GM19324 (cell line): Measurements from ENCODE around the gene HTR1D.

Experiments used
- ATAC-seq: cut with Tn5 transposase; IDR thresholded peaks from one replicate; pipeline ENCODE4 v1.9.1; 2021; ENCODE audit warnings: mild to moderate bottlenecking, moderate library complexity; ENCODE audit not compliant: unreplicated experiment, low FRiP score

Gene HTR1D

DNA sequence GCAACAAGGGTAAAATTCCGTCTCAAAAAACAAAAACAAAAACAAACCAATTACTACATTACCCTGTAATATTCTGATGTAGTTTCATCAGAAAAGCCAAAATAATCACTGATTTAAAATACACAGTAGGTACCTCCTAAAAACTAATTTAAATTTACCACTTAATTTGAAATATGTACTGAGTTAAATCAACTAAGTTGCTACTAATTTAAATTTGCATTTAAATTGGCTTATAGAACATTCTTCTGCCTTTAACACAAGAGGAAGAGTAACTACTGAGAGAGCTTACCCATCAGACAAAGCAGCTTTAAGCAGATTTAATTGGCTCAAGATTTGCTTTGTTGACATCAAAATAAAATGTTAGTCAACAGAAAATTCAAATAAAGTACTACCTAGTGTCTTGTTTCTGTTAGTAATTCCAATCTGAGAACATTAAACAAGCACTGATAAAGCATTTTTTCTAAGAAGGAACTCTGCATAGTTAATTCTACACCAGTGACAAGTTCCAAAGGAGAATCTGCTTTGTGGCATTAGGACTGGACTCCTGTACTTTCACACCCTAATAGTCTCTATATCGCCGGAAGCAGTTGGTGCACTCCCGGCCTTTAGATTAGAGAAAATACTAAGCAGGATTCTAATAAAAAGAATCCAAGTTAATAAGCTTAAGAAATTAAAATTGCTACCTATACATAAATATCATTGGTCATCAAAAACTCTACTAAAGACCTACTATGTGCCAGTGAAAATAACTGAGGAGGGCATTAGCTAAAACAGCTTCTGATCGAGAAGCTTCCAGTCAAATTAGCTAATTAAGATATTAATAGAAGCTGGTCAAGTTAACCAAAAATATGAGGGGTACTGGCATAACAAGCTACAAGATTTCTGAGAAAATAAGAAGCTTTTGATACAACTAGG, 57.1 kb downstream of the HTR1D start:
- ATAC-seq = no peak

- no peak for ATAC-seq
Observed at GRCh38 chr1:23156940-23157339, 60.4 kb downstream of the HTR1D start.

- ATAC-seq = no peak
Observed at GRCh38 chr1:23152966-23153684, 64.2 kb downstream of the HTR1D start.

DNA sequence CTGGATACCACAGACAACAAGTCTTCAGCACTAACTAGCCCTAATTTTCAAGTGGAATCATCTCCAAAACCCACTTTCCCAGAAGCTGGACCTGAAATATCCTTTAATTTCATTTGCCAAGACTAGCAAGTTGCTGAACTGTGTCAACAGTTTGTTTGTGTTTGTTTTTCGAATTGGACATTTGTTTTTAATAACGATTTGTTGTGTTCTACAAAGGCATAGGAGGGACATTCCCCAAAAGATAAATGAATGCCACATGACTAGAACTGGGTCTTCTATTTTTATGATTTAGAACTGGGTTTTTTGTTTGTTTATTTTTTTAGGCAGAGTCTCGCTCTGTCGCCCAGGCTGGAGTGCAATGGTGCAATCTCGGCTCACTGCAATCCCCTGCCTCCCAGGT, 66.6 kb downstream of the HTR1D start:
- no peak for ATAC-seq

- ATAC-seq = no peak
Observed at GRCh38 chr1:23150125-23150524, 67.2 kb downstream of the HTR1D start.

DNA sequence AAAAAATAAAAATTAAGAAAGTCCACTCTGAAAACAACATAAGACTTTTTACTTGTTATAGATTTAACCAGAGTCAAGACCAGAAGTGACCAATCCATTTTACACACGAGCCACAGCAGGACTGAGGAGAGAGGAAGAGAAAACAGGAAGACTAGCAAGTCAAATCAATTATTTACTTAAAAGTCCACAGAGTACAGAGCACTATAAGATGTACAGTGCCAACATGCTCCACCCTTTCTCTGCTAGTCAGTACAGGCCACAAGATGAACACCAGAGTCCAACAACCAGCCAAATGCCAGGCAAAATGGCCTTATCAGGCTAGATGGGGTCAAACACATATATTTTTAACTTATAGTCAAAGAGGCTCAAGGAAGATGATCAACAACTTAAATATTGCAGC, 68.2 kb downstream of the HTR1D start:
- ATAC-seq = no peak

- no peak for ATAC-seq
Observed at GRCh38 chr1:23148084-23148483, 69.2 kb downstream of the HTR1D start.
